Stimulated activated naive B cell treated with anti-CD40 and anti-IgM and Interleukin-4, amounts not matched to agents 10 μg/mL and 1 μg/mL and 100 μg/mL, for 72 hours (primary cell): ENCODE data around the gene MRPS18A.

Experiments used
- ATAC-seq, 2 donors: fragments of 150-1000 bp; cut with Tn5 transposase; replicated peaks; 2 replicates each; pipeline ENCODE4 v1.10.0; 2021; ENCODE audit warnings: moderate library complexity in 1 of 2
- DNase-seq: peaks from one replicate; pipeline ENCODE4 v3.0.0; 2021
- H3K27ac Mint-ChIP-seq: one replicate; pipeline ENCODE4 v1.8.0; 2022; ENCODE audit warnings: mild to moderate bottlenecking, mixed read lengths
- H3K27me3 Mint-ChIP-seq, 2 donors: one replicate each; pipeline ENCODE4 v1.8.0; 2022; ENCODE audit warnings: mixed read lengths in 2 of 2
- H3K36me3 Mint-ChIP-seq, 2 donors: one replicate each; pipeline ENCODE4 v1.8.0; 2022; ENCODE audit warnings: mixed read lengths in 2 of 2, mild to moderate bottlenecking in 1 of 2
- H3K4me1 Mint-ChIP-seq, 2 donors: one replicate each; pipeline ENCODE4 v1.8.0; 2022; ENCODE audit warnings: mixed read lengths in 2 of 2, mild to moderate bottlenecking in 1 of 2
- H3K4me3 Mint-ChIP-seq, 2 donors: one replicate each; pipeline ENCODE4 v1.8.0; 2022; ENCODE audit warnings: mild to moderate bottlenecking in 2 of 2, mixed read lengths in 2 of 2, moderate library complexity in 1 of 2
- H3K9me3 Mint-ChIP-seq, 2 donors: one replicate each; pipeline ENCODE4 v1.8.0; 2022; ENCODE audit warnings: mixed read lengths in 2 of 2, mild to moderate bottlenecking in 1 of 2

MRPS18A gene

GRCh38 chr6:43724354-43724753, 36.8 kb upstream of the MRPS18A start:
- H3K4me3 Mint-ChIP-seq: no peak overlapping the region

GRCh38 chr6:43723737-43724295, 36.2 kb upstream of the MRPS18A start:
- H3K4me1 Mint-ChIP-seq: peaks cover 20 to 25% of the 10 kb centered on the region in 2 donors
- peaks cover 21 to 28% of the 10 kb centered on the region in 2 donors for H3K27me3 Mint-ChIP-seq
- peak; percentile 46 for DNase-seq
- peak; percentile 74 to 79 for ATAC-seq
- H3K4me3 Mint-ChIP-seq: no peak overlapping the region
- H3K27ac Mint-ChIP-seq: peak overlapping the region; percentile 52
- no peaks in the 10 kb centered on the region for H3K9me3 Mint-ChIP-seq
- H3K36me3 Mint-ChIP-seq: no peaks in the 10 kb centered on the region

More at GRCh38 chr6:43724354-43724753, 36.8 kb upstream of the MRPS18A start:
- ATAC-seq: no peak
- DNase-seq: no peak
- H3K9me3 Mint-ChIP-seq: no peaks in the 10 kb centered on the region
- H3K36me3 Mint-ChIP-seq: no peaks in the 10 kb centered on the region
- peak overlapping the region; percentile 28 for H3K27ac Mint-ChIP-seq
- peaks cover 20 to 25% of the 10 kb centered on the region in 2 donors for H3K4me1 Mint-ChIP-seq
- H3K27me3 Mint-ChIP-seq: peaks cover 21 to 28% of the 10 kb centered on the region in 2 donors

- peaks cover 20 to 29% of the 10 kb centered on the region in 2 donors for H3K4me1 Mint-ChIP-seq
- no peaks in the 10 kb centered on the region for H3K36me3 Mint-ChIP-seq
- ATAC-seq (no peak), DNase-seq (no peak)
- H3K27me3 Mint-ChIP-seq: peaks cover 21 to 35% of the 10 kb centered on the region in 2 donors
- H3K4me3 Mint-ChIP-seq: no peak overlapping the region
- H3K9me3 Mint-ChIP-seq: no peaks in the 10 kb centered on the region
- no peak overlapping the region for H3K27ac Mint-ChIP-seq
These were observed 35.4 kb upstream of the MRPS18A start for GRCh38 chr6:43722920-43723545.

GRCh38 chr6:43720999-43721398, 33.4 kb upstream of the MRPS18A start:
- Mint-ChIP-seq H3K27me3 (peaks cover 22 to 26% of the 10 kb centered on the region in 2 donors), H3K4me3 (no peak overlapping the region), H3K4me1 (peaks cover 30 to 44% of the 10 kb centered on the region in 2 donors), H3K9me3 (no peaks in the 10 kb centered on the region), H3K27ac (no peak overlapping the region), H3K36me3 (no peaks in the 10 kb centered on the region)
- DNase-seq (no peak), ATAC-seq (no peak)

GRCh38 chr6:43719511-43719910, 31.9 kb upstream of the MRPS18A start:
- no peaks in the 10 kb centered on the region for H3K36me3 Mint-ChIP-seq
- no peak overlapping the region for H3K4me3 Mint-ChIP-seq
- H3K27ac Mint-ChIP-seq: no peak overlapping the region
- ATAC-seq (no peak), DNase-seq (no peak)
- peaks cover 21 to 22% of the 10 kb centered on the region in 2 donors for H3K27me3 Mint-ChIP-seq
- H3K9me3 Mint-ChIP-seq: no peaks in the 10 kb centered on the region
- H3K4me1 Mint-ChIP-seq: peaks cover 30 to 44% of the 10 kb centered on the region in 2 donors

- Mint-ChIP-seq H3K4me3 (no peak overlapping the region), H3K27me3 (peaks cover 19 to 21% of the 10 kb centered on the region in 2 donors), H3K27ac (no peak overlapping the region), H3K36me3 (no peaks in the 10 kb centered on the region), H3K9me3 (no peaks in the 10 kb centered on the region), H3K4me1 (peaks cover 33 to 44% of the 10 kb centered on the region in 2 donors)
- ATAC-seq (no peak), DNase-seq (no peak)
These were observed 31.0 kb upstream of the MRPS18A start for GRCh38 chr6:43718387-43719105.

GRCh38 chr6:43717822-43718221, 30.2 kb upstream of the MRPS18A start:
- ATAC-seq: no peak
- Mint-ChIP-seq H3K27me3 (peaks cover 16% of the 10 kb centered on the region in 2 donors), H3K36me3 (no peaks in the 10 kb centered on the region), H3K9me3 (no peaks in the 10 kb centered on the region), H3K4me3 (no peak overlapping the region), H3K27ac (peak overlapping the region; percentile 21), H3K4me1 (peaks cover 31 to 43% of the 10 kb centered on the region in 2 donors)
- no peak for DNase-seq

GRCh38 chr6:43717389-43717788, 29.8 kb upstream of the MRPS18A start:
- Mint-ChIP-seq H3K27me3 (peaks cover 16 to 17% of the 10 kb centered on the region in 2 donors), H3K27ac (no peak overlapping the region), H3K4me1 (peaks cover 34 to 43% of the 10 kb centered on the region in 2 donors), H3K36me3 (no peaks in the 10 kb centered on the region), H3K9me3 (no peaks in the 10 kb centered on the region), H3K4me3 (no peak overlapping the region)
- ATAC-seq: no peak
- DNase-seq: no peak

GRCh38 chr6:43716099-43716498, 28.5 kb upstream of the MRPS18A start:
- no peaks in the 10 kb centered on the region for H3K36me3 Mint-ChIP-seq
- no peak for DNase-seq
- no peak overlapping the region for H3K4me3 Mint-ChIP-seq
- peaks cover 38 to 43% of the 10 kb centered on the region in 2 donors for H3K4me1 Mint-ChIP-seq
- no peaks in the 10 kb centered on the region for H3K9me3 Mint-ChIP-seq
- no peak overlapping the region for H3K27ac Mint-ChIP-seq
- no peak for ATAC-seq
- H3K27me3 Mint-ChIP-seq: peaks cover 27 to 29% of the 10 kb centered on the region in 2 donors

- H3K4me3 Mint-ChIP-seq: peak overlapping the region; percentile 32 to 41
- H3K27ac Mint-ChIP-seq: peak overlapping the region; percentile 80
- H3K27me3 Mint-ChIP-seq: peaks cover 27 to 31% of the 10 kb centered on the region in 2 donors
These were observed 27.6 kb upstream of the MRPS18A start for GRCh38 chr6:43715056-43715788.

GRCh38 chr6:43714311-43715055, 26.9 kb upstream of the MRPS18A start:
- peaks cover 38 to 49% of the 10 kb centered on the region in 2 donors for H3K4me1 Mint-ChIP-seq
- H3K9me3 Mint-ChIP-seq: no peaks in the 10 kb centered on the region
- peak overlapping the region; percentile 80 for H3K27ac Mint-ChIP-seq
- peaks cover 21 to 28% of the 10 kb centered on the region in 2 donors for H3K27me3 Mint-ChIP-seq
- peak overlapping the region in 1 of 2 donors; percentile 32 for H3K4me3 Mint-ChIP-seq
- DNase-seq: no peak
- peak; percentile 35 to 55 for ATAC-seq
- no peaks in the 10 kb centered on the region for H3K36me3 Mint-ChIP-seq

More at GRCh38 chr6:43715056-43715788, 27.6 kb upstream of the MRPS18A start:
- no peaks in the 10 kb centered on the region for H3K9me3 Mint-ChIP-seq
- H3K36me3 Mint-ChIP-seq: no peaks in the 10 kb centered on the region
- peaks cover 38 to 45% of the 10 kb centered on the region in 2 donors for H3K4me1 Mint-ChIP-seq
- peak; percentile 82 for DNase-seq
- ATAC-seq: peak; percentile 91 to 95

GRCh38 chr6:43713643-43714310, 26.2 kb upstream of the MRPS18A start:
- Mint-ChIP-seq H3K9me3 (no peaks in the 10 kb centered on the region), H3K27ac (peak overlapping the region; percentile 78), H3K4me3 (peak overlapping the region in 1 of 2 donors; percentile 52), H3K4me1 (peaks cover 38 to 49% of the 10 kb centered on the region in 2 donors), H3K27me3 (peaks cover 21 to 27% of the 10 kb centered on the region in 2 donors), H3K36me3 (no peaks in the 10 kb centered on the region)
- ATAC-seq: peak; percentile 5 to 22
- no peak for DNase-seq

GRCh38 chr6:43712579-43712978, 25.0 kb upstream of the MRPS18A start:
- no peaks in the 10 kb centered on the region for H3K36me3 Mint-ChIP-seq
- H3K4me1 Mint-ChIP-seq: peaks cover 36 to 44% of the 10 kb centered on the region in 2 donors
- peaks cover 17 to 20% of the 10 kb centered on the region in 2 donors for H3K27me3 Mint-ChIP-seq
- no peak overlapping the region for H3K27ac Mint-ChIP-seq
- DNase-seq: no peak
- H3K4me3 Mint-ChIP-seq: no peak overlapping the region
- ATAC-seq: no peak
- H3K9me3 Mint-ChIP-seq: no peaks in the 10 kb centered on the region
